Common myeloid progenitor, CD34-positive (primary cell): ENCODE data around the gene PRRT1.

Experiments
- CTCF ChIA-PET: fragments of 350-600 bp; sonication (Branson Sonifier 250); formaldehyde crosslinking; loops from one replicate; lab custom pipeline; 2021; ENCODE audit warnings: antibody characterized with exemption; lab: Charles Lee
- POLR2A ChIA-PET: fragments of 350-600 bp; sonication (Branson Sonifier 250); formaldehyde crosslinking; loops from one replicate; lab custom pipeline; 2021; ENCODE audit warnings: antibody characterized with exemption; lab: Charles Lee
- DNase-seq, 3 donors: peaks; one replicate each; pipeline versions ENCODE4 v3.0.0 to v3.0.0-alpha.2; 2013
- H3K27ac ChIP-seq, 2 experiments: 1 replicate in 1 of 2; 2 replicates in 1 of 2; pipeline ENCODE4 v1.7.0; 2013; ENCODE audit warnings: inconsistent platforms in 2 of 2, low read length in 2 of 2, mild to moderate bottlenecking in 2 of 2, low read depth in 1 of 2, moderate library complexity in 1 of 2; ENCODE audit not compliant: severe bottlenecking in 2 of 2, insufficient read depth in 1 of 2, poor library complexity in 1 of 2
- H3K27me3 ChIP-seq, 5 experiments: replicated peaks in 2 of 5; 1 replicate in 3 of 5; 2 replicates in 2 of 5; pipeline versions ENCODE4 v1.6.1 to v1.7.0; 2013; ENCODE audit warnings: low read length in 4 of 5, mild to moderate bottlenecking in 2 of 5, moderate library complexity in 2 of 5, inconsistent platforms in 1 of 5; ENCODE audit not compliant: insufficient read depth in 5 of 5, control insufficient read depth in 4 of 5
- H3K36me3 ChIP-seq, 4 experiments: 1 replicate in 2 of 4; 2 replicates in 2 of 4; pipeline versions ENCODE4 v1.6.1 to v1.7.0; 2013; ENCODE audit warnings: low read length in 3 of 4, control low read depth in 1 of 4, mild to moderate bottlenecking in 1 of 4; ENCODE audit not compliant: control insufficient read depth in 4 of 4, insufficient read depth in 4 of 4
- H3K4me1 ChIP-seq, 4 experiments: 1 replicate in 3 of 4; 2 replicates in 1 of 4; pipeline versions ENCODE4 v1.6.1 to v1.7.1; 2013; ENCODE audit warnings: low read length in 3 of 4, mild to moderate bottlenecking in 3 of 4, control low read depth in 1 of 4, inconsistent platforms in 1 of 4, moderate library complexity in 1 of 4; ENCODE audit not compliant: control insufficient read depth in 4 of 4, insufficient read depth in 4 of 4; ENCODE audit errors: control extremely low read depth in 1 of 4
- H3K4me3 ChIP-seq, 7 experiments: 1 replicate in 4 of 7; 2 replicates in 3 of 7; pipeline versions ENCODE4 v1.5.1 to v1.7.0; 2013; ENCODE audit warnings: mild to moderate bottlenecking in 7 of 7, low read length in 6 of 7, moderate library complexity in 6 of 7, inconsistent platforms in 2 of 7, low read depth in 2 of 7, control low read depth in 1 of 7; ENCODE audit not compliant: insufficient read depth in 4 of 7, control insufficient read depth in 1 of 7; ENCODE audit errors: extremely low read depth in 1 of 7
- H3K9me3 ChIP-seq, 5 experiments: 1 replicate in 4 of 5; 2 replicates in 1 of 5; pipeline versions ENCODE4 v1.6.1 to v1.7.1; 2013; ENCODE audit warnings: low read length in 4 of 5, mild to moderate bottlenecking in 2 of 5, inconsistent platforms in 1 of 5, low read depth in 1 of 5, moderate library complexity in 1 of 5; ENCODE audit not compliant: control insufficient read depth in 4 of 5, insufficient read depth in 2 of 5; ENCODE audit errors: control extremely low read depth in 1 of 5
- WGBS: methylation state at CpG from one replicate; pipeline ENCODE4 v1.1.5; 2013; ENCODE audit not compliant: insufficient coverage; 5-methylcytosine and 5-hydroxymethylcytosine counted together

PRRT1 gene

DNA sequence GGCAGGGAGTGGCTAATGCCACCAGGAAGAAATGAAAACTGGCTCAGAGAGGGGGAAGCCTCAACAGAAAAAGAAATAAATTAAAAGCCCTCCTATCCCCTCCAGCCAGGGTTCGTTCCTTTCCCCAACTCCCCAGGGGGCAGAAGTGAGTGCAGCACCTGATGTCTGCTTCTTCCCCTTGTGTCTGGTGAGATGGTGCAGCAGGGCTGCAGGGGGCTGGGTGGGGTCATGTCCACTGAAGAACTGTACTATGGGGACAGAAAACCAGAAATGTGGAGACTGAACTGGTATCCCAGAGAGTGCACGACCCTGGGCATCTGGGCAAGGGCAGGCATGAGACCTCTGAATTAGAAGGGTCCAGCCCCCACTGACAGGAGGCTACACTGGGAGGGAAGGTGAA, 16.6 kb upstream of the PRRT1 start:
- WGBS, result 57% methylated on average over 2 of the region's 2 CpGs
- Histone ChIP-seq H3K9me3 (no peaks in the 10 kb centered on the region), H3K27me3 (no peaks in the 10 kb centered on the region), H3K36me3 (peaks cover 13 to 68% (median 44%) of the 10 kb centered on the region in 4 experiments), H3K4me3 (no peak overlapping the region), H3K27ac (peak overlapping the region in 1 of 2 experiments; percentile 74), H3K4me1 (peaks cover 0 to 6% (median 3%) of the 10 kb centered on the region in 4 experiments)
- ChIA-PET POLR2A (no interaction called here), CTCF (interaction anchor here (1.0 kb wide), 1 partner anchor 15 kb away, joined by 3 read pairs; no protein-coding TSS in a partner anchor)
- no peak for DNase-seq

DNA sequence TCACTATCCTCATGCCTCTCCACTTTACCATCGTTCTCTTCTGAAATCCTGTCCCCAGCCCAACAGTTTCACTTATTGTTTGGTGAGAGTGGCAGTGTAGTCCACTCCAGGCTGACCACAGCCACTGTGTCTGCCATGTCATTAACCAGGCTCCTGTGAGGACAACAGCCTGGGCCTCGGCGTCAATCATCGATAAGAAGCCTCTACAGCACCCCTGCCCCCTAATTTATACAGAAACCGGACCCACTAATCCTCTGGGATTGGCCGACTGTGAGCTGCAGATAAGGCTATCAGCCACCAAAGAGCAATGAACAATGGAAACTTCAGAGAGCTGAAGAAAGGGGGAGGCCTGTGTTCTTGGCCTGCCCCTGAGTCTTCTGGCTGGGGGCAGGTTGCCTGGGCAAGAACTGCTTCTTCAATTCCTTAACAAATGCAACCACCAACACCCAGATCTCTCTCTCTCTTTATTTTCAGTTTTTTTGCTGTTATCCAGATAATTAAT, 16.1 kb upstream of the PRRT1 start:
- Histone ChIP-seq H3K27me3 (no peaks in the 10 kb centered on the region), H3K36me3 (peaks cover 13 to 73% (median 49%) of the 10 kb centered on the region in 4 experiments), H3K4me1 (peaks cover 0 to under 1% (median under 1%) of the 10 kb centered on the region in 4 experiments), H3K9me3 (no peaks in the 10 kb centered on the region), H3K27ac (peak overlapping the region in 1 of 2 experiments; percentile 77), H3K4me3 (no peak overlapping the region)
- ChIA-PET POLR2A (no interaction called here), CTCF (no interaction called here)
- DNase-seq, result no peak
- WGBS, result no CpG with 5 or more reads among the region's 6 CpGs

DNA sequence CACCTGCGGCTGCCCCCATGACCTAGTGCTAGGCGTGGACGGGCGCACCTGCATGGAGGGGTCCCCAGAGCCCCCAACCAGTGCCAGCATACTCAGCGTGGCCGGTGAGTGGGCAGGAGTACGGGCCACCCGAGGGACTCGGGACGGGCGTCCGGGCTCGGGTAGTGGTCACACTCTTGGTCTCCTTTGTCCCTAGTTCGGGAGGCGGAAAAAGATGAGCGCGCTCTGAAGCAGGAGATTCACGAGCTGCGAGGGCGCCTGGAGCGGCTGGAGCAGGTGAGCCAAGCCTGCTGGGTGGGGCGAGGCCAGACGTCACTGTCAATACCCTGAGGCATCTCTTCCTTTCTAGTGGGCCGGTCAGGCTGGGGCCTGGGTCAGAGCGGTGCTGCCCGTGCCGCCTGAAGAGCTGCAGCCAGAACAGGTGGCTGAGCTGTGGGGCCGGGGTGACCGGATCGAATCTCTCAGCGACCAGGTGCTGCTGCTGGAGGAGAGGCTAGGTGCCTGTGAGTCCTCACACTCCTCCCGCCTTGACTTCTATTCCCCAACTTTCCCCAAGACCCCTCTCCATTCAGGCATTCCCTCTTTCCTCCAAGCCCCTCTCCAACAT, 15.5 kb upstream of the PRRT1 start:
- Histone ChIP-seq H3K27ac (peak overlapping the region in 1 of 2 experiments; percentile 77), H3K4me1 (no peaks in the 10 kb centered on the region), H3K4me3 (no peak overlapping the region), H3K27me3 (no peaks in the 10 kb centered on the region), H3K36me3 (peaks cover 13 to 78% (median 54%) of the 10 kb centered on the region in 4 experiments), H3K9me3 (no peaks in the 10 kb centered on the region)
- 98% methylated on average over 29 of the region's 32 CpGs for WGBS
- DNase-seq, result no peak
- CTCF ChIA-PET, result interaction anchor here (1.2 kb wide), 1 partner anchor 9 kb away, joined by 3 read pairs; no protein-coding TSS in a partner anchor
- POLR2A ChIA-PET, result no interaction called here

DNA sequence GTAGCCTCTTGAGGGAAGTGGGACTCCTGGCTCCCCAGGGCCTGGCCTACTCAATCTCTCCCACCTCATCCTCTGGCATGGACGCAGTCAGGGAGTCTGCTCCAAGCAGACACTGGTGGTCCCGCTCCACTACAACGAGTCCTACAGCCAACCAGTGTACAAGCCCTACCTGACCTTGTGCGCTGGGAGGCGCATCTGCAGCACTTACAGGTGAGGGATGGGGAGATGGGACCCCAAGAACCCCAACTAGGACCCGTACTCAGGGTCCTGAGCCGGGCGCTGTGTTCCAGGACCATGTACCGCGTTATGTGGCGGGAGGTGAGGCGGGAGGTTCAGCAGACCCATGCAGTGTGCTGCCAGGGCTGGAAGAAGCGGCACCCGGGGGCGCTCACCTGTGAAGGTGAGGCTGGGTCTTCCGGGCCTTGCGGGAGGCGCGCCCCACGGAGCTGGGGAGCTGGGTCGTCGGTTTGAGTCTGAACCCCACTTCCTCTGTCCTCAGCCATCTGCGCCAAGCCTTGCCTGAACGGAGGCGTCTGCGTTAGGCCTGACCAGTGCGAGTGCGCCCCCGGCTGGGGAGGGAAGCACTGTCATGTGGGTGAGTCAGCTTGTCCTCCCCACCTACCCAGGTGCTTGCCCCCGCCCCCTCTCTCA, 14.8 kb upstream of the PRRT1 start:
- Histone ChIP-seq H3K36me3 (peaks cover 13 to 78% (median 54%) of the 10 kb centered on the region in 4 experiments), H3K27me3 (no peaks in the 10 kb centered on the region), H3K4me3 (no peak overlapping the region), H3K4me1 (no peaks in the 10 kb centered on the region), H3K9me3 (no peaks in the 10 kb centered on the region), H3K27ac (no peak overlapping the region)
- POLR2A ChIA-PET, result interaction anchor here (0.7 kb wide), 1 partner anchor 533 kb away, joined by 3 read pairs; no protein-coding TSS in a partner anchor
- CTCF ChIA-PET, result interaction anchor here (1.2 to 2.2 kb wide), 3 partner anchors 8 to 25 kb away, joined by 3 to 11 read pairs (median 3); no protein-coding TSS in a partner anchor
- DNase-seq, result no peak
- 97% methylated on average over 22 of the region's 30 CpGs for WGBS

DNA sequence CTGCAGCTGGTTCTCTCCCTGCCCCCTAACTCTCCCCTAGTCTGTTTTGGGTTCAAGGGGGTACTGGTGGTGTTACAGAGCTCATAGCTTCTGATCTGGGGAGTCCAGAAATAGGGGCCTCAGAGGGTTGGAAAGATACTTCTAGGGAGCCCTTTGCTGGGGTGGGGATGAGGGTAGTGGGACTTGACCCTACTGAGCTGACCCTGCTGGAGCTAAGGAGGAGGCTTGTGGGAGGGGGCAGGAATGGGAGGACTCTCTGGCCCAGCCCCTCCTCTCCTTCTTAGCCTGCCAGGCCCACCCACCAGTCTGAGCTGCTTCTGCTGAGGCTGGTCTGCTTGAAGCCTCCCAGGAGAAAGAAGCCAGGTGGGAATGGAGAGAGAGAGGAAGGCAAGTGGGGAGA, 12.6 kb upstream of the PRRT1 start, which contains the start of gene EGFL8:
EGFL8 (plus strand) TSS at position 301 of the 400 bp plus-strand sequence. CDS start 1,571 bp downstream, outside the sequence.
- DNase-seq, result no peak
- Histone ChIP-seq H3K27me3 (no peaks in the 10 kb centered on the region), H3K36me3 (peaks cover 7 to 56% (median 39%) of the 10 kb centered on the region in 4 experiments), H3K4me1 (no peaks in the 10 kb centered on the region), H3K9me3 (no peaks in the 10 kb centered on the region), H3K27ac (no peak within 1 kb of the TSS), H3K4me3 (no peak within 1 kb of the TSS)
- ChIA-PET CTCF (interaction anchor here (0.6 to 2.2 kb wide), 7 partner anchors 9 to 94 kb away, joined by 3 to 11 read pairs (median 3); no protein-coding TSS in a partner anchor), POLR2A (no interaction called here)

DNA sequence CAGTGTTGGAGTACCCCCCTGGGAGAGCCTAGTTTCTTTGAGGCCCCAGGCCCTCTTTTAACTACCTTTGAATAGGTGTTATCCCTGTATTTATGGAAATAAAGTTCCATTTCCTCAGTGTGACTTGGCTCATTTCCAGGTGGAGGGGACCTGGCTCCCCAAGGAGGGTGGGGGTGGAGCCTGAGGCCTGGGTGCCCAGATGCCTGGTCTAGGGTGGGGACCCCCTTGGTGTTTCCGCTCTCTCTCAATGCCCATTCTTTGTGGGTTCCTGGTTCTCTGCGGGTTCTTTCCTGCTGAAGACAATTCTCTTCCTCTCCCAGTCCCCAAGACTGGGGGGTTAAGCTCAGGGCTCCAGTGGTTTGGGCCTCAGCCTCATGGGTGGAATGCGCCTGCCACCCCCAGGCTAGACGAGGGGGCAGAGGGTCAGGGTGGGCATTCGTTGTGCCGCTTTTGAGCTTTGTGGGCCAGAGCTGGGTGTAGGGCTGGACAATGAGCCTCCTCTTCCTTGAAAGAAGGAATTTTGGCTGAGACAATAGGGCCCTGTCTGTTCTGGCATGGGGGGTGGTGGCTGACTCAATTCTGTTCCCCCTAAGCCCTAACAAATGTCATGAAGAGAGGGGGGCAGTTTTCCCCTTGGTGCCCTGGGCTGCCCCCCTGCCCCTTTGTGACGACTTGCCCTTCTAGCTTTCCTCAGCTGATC, 12.0 kb upstream of the PRRT1 start:
- Histone ChIP-seq H3K9me3 (no peaks in the 10 kb centered on the region), H3K36me3 (peaks cover 7 to 55% (median 37%) of the 10 kb centered on the region in 4 experiments), H3K4me3 (no peak overlapping the region), H3K27me3 (no peaks in the 10 kb centered on the region), H3K27ac (no peak overlapping the region), H3K4me1 (no peaks in the 10 kb centered on the region)
- ChIA-PET POLR2A (no interaction called here), CTCF (interaction anchor here (0.6 to 1.9 kb wide), 5 partner anchors 9 to 94 kb away, joined by 3 to 4 read pairs (median 3); no protein-coding TSS in a partner anchor)
- DNase-seq, result no peak
- 93% methylated on average over 6 of the region's 7 CpGs for WGBS
